ENCODE data around the gene PSMA3.

Gene PSMA3

DNA sequence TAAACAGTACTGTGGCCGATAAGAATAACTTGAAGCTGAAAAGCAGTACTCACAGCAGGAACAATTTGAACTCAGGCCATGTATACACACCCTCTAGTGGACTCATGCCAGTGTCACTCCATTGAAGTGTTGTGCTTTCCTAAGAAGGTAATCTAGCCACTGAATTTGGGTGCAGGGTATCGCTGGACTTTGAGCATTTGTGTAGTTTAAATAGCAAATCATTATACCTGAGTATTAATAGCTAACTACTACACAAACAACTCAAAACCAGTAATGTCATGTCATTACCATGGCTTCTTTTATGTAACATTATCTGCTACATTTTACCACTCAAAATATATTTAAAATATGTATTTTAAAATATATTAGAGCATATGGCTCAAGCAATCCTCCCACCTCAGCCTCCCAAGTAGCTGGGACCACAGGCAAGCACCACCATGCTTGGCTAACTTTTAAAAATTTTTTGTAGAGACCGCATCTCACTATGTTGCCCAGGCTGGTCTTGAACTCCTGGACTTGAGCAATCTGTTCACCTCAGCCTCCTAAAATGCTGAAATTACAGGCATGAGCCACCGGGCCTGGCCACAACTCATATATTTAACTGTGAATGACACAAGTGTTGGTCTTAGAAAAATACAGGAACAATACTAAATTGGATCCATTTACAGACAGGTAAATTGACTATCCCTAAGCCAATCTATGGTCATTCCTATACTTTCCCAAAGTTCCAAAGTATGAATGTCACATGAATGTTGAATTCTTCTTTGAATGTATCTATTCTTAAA is 28.1 kb downstream of the PSMA3 start:
- peak; percentile 20 for DNase-seq

DNA sequence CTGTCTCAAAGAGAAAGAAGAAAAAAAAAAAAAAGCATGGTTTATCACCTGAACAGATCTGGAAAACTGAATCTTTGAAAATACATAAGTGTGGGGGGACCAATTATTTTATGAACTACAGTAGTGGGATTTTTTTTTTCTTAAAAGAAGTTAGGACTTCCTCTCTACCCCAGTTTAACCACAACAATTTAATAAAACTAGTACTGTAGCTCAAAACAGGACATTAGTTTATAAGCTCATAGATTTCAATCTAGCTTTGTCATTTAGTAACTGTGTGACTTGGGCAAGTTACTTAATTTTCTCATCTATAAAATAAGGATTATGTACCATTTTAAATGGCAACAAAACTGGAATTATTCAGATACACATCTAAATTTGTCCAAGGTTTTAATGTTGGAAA is 30.2 kb downstream of the PSMA3 start:
- no peak for DNase-seq

DNA sequence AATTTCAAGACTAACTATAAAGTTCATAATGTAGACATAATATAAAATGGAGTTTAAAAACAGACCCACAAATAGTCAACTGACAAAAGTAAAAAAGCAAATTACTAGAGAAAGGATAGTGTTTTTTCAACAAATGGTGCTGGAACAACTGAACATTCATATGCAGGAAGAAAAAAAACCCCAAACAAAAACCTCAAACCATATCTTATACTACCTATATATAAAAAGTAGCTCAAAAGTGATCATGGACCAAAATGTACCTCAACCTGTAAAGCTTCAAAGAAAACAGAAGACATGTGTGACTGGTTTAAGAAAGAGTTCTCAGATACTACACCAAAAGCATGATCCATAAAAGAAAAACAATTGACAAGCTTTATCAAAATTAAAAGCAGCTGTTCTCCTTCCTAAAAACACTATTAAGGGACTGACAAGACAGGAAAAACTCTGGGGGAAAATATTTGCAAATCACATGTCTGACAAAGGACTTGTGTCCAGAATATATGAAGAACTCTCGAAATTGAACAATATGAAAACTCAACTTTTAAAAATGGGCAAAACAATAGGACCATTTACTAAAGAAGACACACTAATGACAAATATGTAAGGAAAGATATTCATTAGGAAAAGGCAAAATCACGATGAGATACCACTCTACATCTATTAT is 31.0 kb downstream of the PSMA3 start:
- no peak for DNase-seq

DNA sequence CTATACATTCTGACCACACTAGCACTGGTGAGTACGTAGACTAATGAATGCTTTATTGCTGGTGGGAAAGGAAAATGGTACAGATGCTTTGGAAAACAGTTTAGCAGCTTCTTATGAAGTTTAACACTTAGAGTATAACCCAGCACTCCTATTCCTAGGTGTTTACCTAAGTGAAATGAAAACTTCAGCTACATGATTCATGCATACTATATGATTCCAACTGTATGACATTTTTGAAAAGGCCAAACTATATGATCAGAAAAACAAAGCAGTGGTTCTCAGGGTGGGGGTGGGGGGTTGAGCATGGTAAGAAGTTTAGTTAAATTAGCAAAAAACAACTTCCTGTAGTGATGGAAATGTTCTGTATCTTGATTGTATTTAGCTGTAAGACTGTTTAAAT is 31.6 kb downstream of the PSMA3 start:
- DNase-seq: no peak

DNA sequence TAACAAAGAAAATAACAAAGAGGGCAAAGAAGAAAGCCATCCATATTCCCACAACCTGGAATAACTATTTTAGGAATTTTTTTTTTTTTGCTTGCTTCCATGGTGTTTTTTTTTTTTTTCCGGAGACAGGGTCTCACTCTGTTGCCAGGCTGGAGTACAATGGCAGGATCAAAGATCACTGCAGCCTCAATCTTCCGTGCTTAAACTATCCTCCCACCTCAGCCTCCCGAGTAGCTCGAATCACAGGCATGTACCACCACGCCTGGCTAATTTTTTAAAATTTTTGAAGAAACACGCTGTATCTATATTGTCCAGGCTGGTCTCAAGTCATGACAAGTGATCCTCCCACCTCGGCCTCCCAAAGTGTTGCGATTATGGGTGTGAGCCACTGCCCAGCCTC is 33.5 kb downstream of the PSMA3 start:
- DNase-seq: no peak

DNA sequence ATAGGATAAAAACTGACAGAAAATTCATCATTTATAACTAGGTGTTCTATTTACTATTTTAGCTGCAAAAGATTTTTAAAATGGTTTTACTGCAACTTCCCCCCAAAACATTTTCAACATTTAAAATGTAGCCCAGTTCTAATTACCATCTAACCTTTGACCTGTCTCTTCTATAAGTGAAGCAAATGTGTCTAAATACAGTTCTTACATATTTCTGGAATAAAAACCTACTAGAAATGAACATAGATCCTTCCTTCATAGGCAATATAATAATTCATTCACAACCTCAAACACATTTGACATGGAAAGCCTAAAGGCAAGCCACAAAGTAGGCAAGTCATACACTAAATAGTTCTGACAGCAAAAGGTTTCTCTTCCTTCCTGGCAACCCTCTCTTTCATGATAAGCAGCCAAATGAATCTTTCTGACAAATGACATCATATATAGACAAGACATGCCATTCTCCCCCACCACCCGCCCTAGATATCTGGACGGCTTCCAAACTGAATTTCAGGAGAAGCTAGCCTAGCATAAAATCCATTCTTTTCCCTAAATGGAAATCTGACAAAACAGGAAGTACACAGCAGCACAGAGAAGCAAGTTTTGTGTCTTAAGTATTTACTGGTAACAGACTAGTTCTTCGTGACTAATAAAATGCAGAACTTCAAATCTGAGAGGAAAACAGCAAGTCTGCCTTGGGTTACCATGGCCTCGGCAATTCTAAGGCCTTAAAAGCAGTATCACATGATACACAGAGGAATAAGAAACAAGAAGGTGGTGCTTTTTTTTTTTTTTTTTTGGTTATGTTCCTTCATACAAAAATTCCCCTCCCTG is 36.5 kb downstream of the PSMA3 start:
- peak; percentile 97 for DNase-seq

DNA sequence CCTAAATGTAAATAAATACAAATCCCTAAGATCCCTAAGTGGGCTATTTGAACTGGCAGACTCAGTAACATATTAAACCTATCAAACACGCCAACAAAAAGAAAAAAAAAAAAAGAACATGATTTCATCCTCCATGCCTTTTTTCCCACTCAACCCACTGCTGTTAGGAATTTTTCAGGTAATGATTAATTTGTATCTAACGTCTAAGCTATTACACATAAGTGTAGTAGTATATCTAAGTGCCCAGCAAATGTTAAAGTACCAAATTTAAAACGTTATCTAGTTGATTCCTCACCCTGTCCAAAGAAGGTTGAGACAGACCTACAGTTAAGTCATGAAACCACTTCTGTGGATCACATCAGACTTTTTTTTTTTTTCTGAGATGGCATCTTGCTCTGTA is 37.3 kb downstream of the PSMA3 start:
- no peak for DNase-seq

DNA sequence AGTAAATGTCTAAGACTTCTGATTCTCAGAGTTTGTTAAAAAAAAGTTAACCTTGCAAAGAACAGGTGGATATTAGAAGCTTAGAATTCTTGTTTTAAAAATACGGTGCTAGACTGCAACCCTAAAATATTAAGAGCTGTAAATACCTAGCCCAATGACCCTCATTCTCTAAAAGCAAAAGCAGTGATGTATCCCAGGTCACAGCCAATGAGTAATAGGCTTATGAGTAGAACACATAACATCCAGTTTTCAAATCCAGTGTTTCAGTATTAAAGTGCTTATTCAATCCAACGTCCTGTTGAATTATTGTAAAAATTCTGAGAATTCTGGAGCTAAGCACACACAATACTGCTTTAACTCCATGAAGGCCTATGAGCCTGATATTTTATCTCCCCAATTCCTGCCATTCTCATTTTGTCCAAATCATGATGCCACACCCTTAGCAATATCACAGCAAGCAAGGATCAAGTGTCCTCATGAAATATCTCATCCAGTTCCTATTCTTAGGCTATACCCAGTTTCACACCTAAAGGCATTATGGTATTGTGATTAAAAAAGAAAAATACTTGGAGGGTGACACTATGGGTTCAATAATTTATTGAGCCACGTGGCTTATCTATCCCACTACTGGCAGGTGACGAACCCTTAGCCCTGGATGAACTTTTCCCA is 38.4 kb downstream of the PSMA3 start:
- DNase-seq: no peak

DNA sequence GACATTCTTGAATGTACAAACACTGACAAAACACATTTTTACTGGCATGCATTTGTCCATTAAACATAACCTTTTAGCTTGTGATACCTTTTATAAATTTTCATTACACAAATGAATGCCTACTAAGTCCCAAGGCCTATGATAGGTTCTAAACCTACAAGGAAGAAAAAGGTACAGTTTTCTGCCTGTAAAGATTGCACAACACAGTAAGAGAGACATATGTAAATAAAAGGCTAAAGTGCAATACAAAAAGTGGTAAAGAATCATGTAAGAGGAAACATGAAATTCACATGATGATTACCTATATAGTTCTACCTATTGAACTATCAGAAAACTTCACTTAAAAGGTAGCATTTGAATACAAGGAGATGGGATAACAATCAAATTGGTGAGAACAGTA is 39.1 kb downstream of the PSMA3 start:
- DNase-seq: no peak

DNA sequence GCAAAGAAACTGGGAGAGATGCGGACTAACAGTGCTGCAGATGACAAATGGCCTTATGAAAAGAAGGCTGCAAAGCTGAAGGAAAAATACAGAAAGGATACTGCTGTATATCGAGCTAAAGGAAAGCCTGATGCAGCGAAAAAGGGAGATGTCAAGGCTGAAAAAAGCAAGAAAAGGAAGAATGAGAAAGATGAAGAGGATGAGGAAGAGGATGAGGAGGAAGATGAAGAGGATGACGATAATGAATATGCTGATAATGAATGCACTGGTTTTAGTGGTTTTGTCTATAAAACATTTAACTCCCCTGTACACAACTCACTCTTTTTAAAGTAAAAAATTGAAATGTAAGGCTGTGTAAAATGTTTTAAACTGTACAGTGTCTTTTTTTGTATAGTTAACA is 40.5 kb downstream of the PSMA3 start:
- DNase-seq: no peak

DNA sequence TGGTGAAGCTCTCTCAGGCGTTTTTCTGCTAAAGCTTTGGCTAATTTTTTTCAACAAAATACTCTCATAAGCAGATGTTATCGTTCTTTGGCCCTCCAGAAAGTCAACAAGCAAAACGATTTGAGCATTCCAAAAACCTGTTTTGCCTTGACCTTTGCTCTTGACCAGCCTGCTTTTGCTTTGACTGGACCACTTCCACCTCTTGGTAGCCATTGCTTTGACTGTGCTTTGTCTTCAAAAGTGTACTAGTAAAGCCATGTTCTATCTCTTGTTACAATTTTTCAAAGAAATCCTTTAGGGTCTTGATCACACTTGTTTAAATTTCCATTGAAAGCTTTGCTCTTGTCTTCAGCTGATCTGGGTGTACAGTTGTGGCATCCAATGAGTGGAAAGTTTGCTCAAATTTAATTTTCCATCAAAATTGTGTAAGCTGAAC is 43.0 kb downstream of the PSMA3 start:
- no peak for DNase-seq

DNA sequence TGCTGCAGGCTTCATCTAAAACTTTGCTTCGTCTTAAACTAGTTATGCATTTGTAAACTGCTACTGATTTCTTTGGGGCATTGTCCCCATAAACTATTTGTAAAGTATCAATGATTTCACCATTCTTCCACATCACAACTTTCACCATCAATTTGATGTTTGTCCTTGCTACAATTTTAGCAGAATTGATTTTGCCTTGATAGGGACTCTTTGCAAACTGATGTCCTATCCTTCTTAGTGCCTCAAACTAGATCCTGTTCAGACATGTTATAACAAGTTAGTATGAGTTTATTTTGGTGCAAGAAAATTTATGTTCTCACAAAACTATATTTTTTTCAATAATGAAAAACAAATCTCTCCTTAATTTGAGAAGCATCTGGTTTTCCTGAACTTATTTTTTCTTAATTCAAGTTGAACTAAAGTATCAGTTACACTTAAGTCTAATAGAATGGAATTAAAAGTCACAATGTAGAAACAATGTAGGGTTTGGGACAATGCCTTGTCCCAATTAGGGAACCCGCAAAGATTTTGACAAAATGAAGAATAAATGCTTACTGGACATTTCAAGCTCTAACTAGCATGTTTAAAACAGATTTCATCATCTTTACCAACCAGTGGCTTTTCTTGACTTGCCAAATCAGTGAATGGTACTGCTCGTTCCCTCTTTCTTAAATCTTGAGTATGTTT is 43.6 kb downstream of the PSMA3 start:
- DNase-seq: no peak

DNA sequence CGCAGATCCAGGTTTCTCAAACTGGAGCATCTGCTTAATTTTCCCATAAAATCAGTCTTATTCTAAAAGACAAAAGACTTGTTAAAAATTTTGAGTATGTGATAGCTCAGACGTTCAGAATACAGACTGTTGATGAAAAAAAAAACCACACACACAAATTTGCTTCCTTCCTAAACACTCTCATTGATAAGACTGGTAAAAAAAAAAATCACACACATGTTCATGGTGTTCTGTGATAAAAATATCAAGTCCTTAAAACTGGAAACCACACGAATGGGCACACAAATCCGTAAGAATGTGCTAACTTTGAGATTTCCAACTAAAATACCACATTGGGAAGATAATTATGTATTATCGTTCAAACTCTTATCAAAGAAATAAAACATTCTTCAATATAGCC is 47.0 kb downstream of the PSMA3 start:
- DNase-seq: no peak

DNA sequence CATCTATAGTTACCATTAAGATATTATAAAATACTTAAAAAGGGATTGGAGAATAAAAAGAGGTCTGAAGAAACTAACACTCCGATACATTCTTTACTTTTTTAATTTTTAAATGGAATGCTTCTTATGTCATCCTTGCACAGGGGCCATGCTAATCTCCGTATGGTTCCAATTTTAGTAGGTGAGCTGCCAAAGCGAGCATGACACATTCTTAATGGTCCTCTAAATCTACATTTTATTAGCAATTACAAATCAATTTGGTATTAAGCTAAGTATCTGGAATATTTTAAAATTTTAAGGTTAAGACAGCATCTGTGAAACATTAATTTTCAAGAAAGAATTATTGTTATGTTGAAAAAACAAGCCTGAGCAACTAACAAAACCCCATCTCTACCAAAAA is 47.5 kb downstream of the PSMA3 start:
- DNase-seq: no peak

DNA sequence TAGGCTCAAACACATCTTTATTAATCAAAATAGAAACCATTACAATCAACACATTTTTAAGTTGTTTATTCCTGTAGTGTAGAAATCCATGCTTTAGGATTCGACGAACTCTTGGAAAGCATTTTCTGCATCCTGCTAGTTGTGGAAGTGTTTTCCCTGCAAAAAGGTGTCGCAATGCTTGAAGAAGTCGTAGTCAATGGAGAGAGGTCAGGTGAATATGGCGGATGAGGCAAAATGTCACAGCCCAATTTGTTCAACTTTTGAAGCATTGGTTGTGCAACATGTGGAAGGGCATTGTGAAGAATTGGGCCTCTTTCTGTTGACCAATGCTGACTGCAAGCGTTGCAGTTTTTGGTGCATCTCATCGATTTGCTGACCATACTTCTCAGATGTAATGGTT is 49.6 kb downstream of the PSMA3 start:
- no peak for DNase-seq

DNA sequence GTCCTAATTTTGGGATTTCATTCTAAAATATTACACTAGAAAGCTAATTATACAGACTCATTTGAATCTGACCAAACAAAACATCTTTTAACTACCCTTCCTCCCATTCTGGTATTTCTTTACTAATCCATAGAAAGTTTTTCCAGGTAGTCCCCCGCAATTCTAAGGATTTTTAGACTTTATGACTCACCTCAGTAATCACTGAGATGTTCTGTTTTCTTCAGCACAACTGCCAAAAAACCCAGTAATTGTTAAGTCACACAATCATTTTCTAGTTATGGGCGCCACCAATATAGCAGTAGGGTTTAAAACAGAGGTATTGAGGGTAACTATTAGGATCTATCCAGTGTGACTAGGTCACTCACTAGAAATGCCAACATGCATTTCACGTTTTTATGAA is 52.1 kb downstream of the PSMA3 start:
- DNase-seq: no peak

DNA sequence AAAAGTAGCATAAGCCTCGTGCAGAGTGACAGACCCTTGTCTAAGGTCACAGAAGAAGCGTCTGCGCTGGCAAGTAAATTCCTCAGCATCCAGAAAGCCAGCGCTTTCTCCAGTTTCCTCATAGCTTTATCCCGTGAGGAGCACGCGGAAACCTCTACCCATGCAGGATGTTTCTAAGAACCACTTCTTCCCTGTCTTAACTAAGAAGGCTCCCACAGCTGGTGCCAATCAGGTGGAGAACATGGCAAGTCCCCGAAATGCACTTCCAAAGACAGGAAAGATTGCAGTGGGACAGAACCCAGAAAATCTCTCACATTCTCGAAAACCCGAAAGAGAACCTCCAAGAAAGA is 52.7 kb downstream of the PSMA3 start:
- DNase-seq: no peak

DNA sequence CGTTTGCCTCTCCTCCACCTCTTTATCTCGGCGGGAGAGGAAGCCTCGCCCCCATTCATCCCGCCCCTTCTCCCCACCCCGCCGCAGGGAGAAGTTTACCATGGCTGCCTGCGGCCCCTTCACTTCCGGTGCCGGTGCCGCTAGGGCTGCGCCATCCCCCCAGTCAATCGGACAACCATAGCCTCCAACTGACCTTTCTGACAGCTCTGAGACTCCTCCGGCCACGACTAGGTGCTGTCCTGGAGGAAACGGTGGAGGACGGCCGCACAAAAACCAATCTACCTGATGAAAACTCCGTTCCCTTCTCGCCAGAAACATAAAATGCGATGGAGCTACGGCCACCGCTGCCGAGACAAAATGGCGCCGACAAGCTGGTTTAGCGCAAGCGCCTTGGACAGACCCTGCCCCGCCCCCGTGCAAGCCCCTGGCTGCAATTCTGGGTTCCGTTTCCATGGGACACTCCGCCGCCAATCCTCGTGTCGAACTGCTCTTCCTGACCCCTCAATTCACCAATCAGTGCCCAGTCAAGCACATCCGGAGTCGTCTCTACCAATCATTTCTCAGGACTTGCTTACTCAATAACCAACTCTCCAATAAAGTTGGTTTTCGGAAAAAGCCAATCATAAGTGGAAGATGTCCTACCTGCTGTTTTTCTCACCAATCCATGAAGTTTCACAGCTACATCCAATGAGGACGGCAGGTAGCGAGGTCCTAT is 53.3 kb downstream of the PSMA3 start:
- DNase-seq: peak; percentile 100

DNA sequence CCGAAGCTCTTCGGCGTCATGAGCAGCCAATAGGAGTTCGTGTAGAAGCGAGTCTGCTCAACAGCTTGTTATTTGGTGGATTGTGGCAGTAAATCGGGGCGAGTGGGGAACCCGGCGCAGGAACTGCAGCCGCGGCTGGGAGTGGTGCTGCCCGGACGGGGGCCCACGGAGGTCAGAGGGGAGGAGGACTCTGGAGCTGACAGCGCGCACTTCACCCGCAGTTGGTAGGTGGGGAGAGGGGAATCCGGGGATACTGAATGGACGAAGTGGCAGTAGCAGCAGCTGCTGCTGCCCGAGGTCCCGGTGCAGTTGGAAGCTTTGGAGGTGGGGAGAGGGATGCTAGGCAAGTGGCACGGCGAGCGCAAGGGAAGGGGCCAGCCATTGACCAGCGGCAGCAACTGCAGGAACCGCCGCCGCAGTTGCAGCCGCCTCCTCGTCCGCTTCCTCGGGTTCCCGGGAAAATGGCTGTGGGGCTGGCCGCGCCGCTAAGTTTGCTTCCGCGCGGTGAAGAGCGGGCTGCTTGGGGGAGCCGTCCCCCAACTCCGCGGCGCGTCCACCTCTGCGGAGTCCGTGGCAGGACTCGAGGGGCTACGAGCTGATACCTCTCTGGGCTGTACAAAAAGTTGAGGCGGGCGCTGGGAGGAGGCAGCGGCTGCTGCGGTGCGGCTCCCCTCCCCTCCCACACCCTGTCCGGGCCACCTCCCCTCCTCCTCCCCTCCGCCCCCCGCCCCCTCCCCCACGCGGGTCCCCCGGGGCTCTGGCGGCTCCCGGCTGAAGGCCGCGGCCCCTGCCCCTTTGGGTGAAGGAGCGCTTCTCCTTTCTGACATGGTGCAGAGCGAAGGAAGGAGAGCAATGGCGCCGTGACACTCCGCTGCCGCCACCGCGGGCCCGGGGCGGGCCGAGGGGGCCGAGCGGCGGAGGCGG is 54.1 kb downstream of the PSMA3 start, which contains the start of gene ARID4A:
Gene ARID4A, plus strand, starts transcription at position 79 of the 924 bp plus-strand sequence. CDS start 1,300 bp downstream, outside the sequence.
- DNase-seq: no peak

Measured in fibroblast of skin of scalp (primary cell).